ENCODE results near the gene CDKN1C.

The CDKN1C gene

GRCh38 chr11:2841411-2842190 is 44.0 kb downstream of the CDKN1C start:
- H3K4me1 ChIP-seq (ENCODE audit: control insufficient read depth, insufficient read depth, low read length), result peaks cover 13% of the 10 kb centered on the region
- H3K27me3 ChIP-seq (ENCODE audit: control insufficient read depth in 1 of 2, insufficient read depth in 2 of 2, low read length in 2 of 2), result no peaks in the 10 kb centered on the region
- H3K27ac ChIP-seq (ENCODE audit: low read length), result no peak overlapping the region
- H3K36me3 ChIP-seq (ENCODE audit: control insufficient read depth in 2 of 2, insufficient read depth in 2 of 2, low read length in 2 of 2), result no peaks in the 10 kb centered on the region
- no peaks in the 10 kb centered on the region for H3K9me3 ChIP-seq (ENCODE audit: control insufficient read depth in 2 of 2, low read length in 2 of 2)
- H3K9ac ChIP-seq (ENCODE audit: low read length in 2 of 2), result no peak overlapping the region
- H3K4me3 ChIP-seq (ENCODE audit: low read length in 2 of 2), result no peak overlapping the region

GRCh38 chr11:2839395-2839943 is 46.1 kb downstream of the CDKN1C start:
- no peak overlapping the region for H3K27ac ChIP-seq (ENCODE audit: low read length)
- no peak overlapping the region for H3K4me3 ChIP-seq (ENCODE audit: low read length in 2 of 2)
- H3K27me3 ChIP-seq (ENCODE audit: control insufficient read depth in 1 of 2, insufficient read depth in 2 of 2, low read length in 2 of 2), result no peaks in the 10 kb centered on the region
- no peak overlapping the region for H3K9ac ChIP-seq (ENCODE audit: low read length in 2 of 2)
- H3K4me1 ChIP-seq (ENCODE audit: control insufficient read depth, insufficient read depth, low read length), result peaks cover 16% of the 10 kb centered on the region
- no peaks in the 10 kb centered on the region for H3K36me3 ChIP-seq (ENCODE audit: control insufficient read depth in 2 of 2, insufficient read depth in 2 of 2, low read length in 2 of 2)
- H3K9me3 ChIP-seq (ENCODE audit: control insufficient read depth in 2 of 2, low read length in 2 of 2), result no peaks in the 10 kb centered on the region

GRCh38 chr11:2838676-2839294 is 46.8 kb downstream of the CDKN1C start:
- H3K27ac ChIP-seq (ENCODE audit: low read length), result no peak overlapping the region
- H3K4me1 ChIP-seq (ENCODE audit: control insufficient read depth, insufficient read depth, low read length), result peaks cover 16% of the 10 kb centered on the region
- H3K27me3 ChIP-seq (ENCODE audit: control insufficient read depth in 1 of 2, insufficient read depth in 2 of 2, low read length in 2 of 2), result no peaks in the 10 kb centered on the region

DNA sequence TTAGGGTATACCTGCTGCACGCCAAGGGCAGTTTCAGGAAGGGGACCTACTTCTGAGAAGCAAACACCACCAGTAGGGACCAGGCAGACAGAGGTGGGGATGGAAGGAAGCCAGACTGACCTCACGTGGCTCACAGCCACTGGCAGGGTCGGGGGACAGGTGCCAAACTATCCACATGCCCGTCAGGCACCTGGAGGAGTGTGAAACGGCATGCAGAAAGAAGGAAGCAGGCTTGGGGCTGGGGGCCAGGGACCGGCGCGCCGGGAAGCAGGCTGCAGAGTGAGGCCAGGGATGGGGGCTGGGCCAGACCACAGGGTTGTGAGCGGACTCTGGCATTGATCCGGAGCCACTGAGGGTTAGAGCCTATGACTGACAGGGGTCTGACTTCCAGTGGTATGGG is 47.5 kb downstream of the CDKN1C start:
- Histone ChIP-seq H3K27me3 (ENCODE audit: control insufficient read depth in 1 of 2, insufficient read depth in 2 of 2, low read length in 2 of 2) (no peaks in the 10 kb centered on the region), H3K27ac (ENCODE audit: low read length) (no peak overlapping the region), H3K4me1 (ENCODE audit: control insufficient read depth, insufficient read depth, low read length) (peaks cover 16% of the 10 kb centered on the region), H3K9me3 (ENCODE audit: control insufficient read depth in 2 of 2, low read length in 2 of 2) (no peaks in the 10 kb centered on the region), H3K9ac (ENCODE audit: low read length in 2 of 2) (no peak overlapping the region), H3K4me3 (ENCODE audit: low read length in 2 of 2) (no peak overlapping the region), H3K36me3 (ENCODE audit: control insufficient read depth in 2 of 2, insufficient read depth in 2 of 2, low read length in 2 of 2) (no peaks in the 10 kb centered on the region)

More at GRCh38 chr11:2838676-2839294, 46.8 kb downstream of the CDKN1C start:
- no peak overlapping the region for H3K4me3 ChIP-seq (ENCODE audit: low read length in 2 of 2)
- H3K9me3 ChIP-seq (ENCODE audit: control insufficient read depth in 2 of 2, low read length in 2 of 2), result no peaks in the 10 kb centered on the region
- H3K36me3 ChIP-seq (ENCODE audit: control insufficient read depth in 2 of 2, insufficient read depth in 2 of 2, low read length in 2 of 2), result no peaks in the 10 kb centered on the region
- no peak overlapping the region for H3K9ac ChIP-seq (ENCODE audit: low read length in 2 of 2)

- Histone ChIP-seq H3K9me3 (ENCODE audit: control insufficient read depth in 2 of 2, low read length in 2 of 2) (no peaks in the 10 kb centered on the region), H3K4me3 (ENCODE audit: low read length in 2 of 2) (no peak overlapping the region), H3K27ac (ENCODE audit: low read length) (no peak overlapping the region), H3K27me3 (ENCODE audit: control insufficient read depth in 1 of 2, insufficient read depth in 2 of 2, low read length in 2 of 2) (no peaks in the 10 kb centered on the region), H3K36me3 (ENCODE audit: control insufficient read depth in 2 of 2, insufficient read depth in 2 of 2, low read length in 2 of 2) (no peaks in the 10 kb centered on the region), H3K9ac (ENCODE audit: low read length in 2 of 2) (no peak overlapping the region), H3K4me1 (ENCODE audit: control insufficient read depth, insufficient read depth, low read length) (peaks cover 16% of the 10 kb centered on the region)
These were observed 47.9 kb downstream of the CDKN1C start for GRCh38 chr11:2837651-2838050.

GRCh38 chr11:2837096-2837601 is 48.4 kb downstream of the CDKN1C start:
- Histone ChIP-seq H3K9me3 (ENCODE audit: control insufficient read depth in 2 of 2, low read length in 2 of 2) (no peaks in the 10 kb centered on the region), H3K36me3 (ENCODE audit: control insufficient read depth in 2 of 2, insufficient read depth in 2 of 2, low read length in 2 of 2) (no peaks in the 10 kb centered on the region), H3K4me3 (ENCODE audit: low read length in 2 of 2) (no peak overlapping the region), H3K9ac (ENCODE audit: low read length in 2 of 2) (peak overlapping the region in 1 of 2 donors; percentile 5), H3K4me1 (ENCODE audit: control insufficient read depth, insufficient read depth, low read length) (peaks cover 16% of the 10 kb centered on the region), H3K27me3 (ENCODE audit: control insufficient read depth in 1 of 2, insufficient read depth in 2 of 2, low read length in 2 of 2) (no peaks in the 10 kb centered on the region), H3K27ac (ENCODE audit: low read length) (no peak overlapping the region)

DNA sequence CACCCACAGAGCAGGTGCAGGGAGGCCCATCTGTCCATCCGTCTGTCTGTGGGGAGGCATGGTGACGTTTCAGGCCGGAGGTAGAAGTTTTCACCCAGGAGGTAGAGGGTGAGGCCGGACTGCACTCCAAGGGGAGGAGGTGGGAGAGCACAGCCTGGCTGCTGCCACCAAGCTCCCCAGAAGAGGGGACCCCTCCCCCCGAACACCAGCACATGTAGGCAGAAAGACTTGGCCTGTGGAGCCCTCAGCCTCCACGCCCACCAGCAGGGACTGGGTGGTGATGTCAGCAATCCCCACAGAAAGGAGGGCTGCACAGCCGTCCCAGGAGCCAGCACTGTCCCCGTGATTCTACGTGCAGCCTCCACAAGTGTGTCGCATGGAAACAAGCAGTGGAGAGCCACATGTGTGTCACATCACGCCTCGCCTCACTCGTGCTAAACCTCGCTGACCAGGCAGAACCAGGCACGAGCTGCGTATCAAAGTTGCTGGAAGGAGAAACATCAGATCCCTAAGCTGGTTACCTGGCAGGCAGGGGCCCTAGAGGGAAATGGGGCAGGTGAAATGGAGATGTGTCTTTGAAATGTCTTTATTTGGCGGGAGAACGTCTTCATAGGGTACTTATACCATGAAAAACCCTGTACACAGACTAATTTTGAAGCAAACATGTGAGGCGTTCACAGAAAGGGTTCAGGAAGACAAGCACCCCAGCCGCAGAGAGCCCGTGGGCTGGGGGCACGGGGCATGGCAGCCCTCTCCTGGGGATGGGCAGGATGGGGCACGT is 49.1 kb downstream of the CDKN1C start:
- Histone ChIP-seq H3K27me3 (ENCODE audit: control insufficient read depth in 1 of 2, insufficient read depth in 2 of 2, low read length in 2 of 2) (no peaks in the 10 kb centered on the region), H3K4me3 (ENCODE audit: low read length in 2 of 2) (no peak overlapping the region), H3K36me3 (ENCODE audit: control insufficient read depth in 2 of 2, insufficient read depth in 2 of 2, low read length in 2 of 2) (no peaks in the 10 kb centered on the region), H3K9me3 (ENCODE audit: control insufficient read depth in 2 of 2, low read length in 2 of 2) (no peaks in the 10 kb centered on the region), H3K9ac (ENCODE audit: low read length in 2 of 2) (peak overlapping the region in 1 of 2 donors; percentile 5), H3K4me1 (ENCODE audit: control insufficient read depth, insufficient read depth, low read length) (peaks cover 16% of the 10 kb centered on the region), H3K27ac (ENCODE audit: low read length) (no peak overlapping the region)

DNA sequence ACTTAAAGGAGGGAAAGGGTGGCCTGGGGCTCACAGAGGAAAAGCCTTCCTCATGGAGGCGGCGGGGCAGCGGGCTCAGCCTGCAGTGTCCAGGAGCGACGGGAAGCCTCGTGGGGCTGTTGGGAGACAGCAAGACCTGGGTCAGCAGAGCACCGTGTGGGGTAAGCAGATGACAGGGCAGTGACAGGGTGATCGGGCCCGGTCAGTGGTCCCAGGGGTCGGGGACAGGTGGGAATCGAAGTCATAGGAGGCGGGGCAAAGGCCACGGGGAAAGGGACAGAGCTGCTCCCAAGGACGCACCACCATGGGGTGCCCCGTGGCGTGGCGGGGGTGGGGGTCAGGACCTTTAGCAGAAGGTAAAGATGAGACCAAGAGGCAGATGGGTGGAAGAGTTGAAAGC is 49.8 kb downstream of the CDKN1C start:
- no peaks in the 10 kb centered on the region for H3K36me3 ChIP-seq (ENCODE audit: control insufficient read depth in 2 of 2, insufficient read depth in 2 of 2, low read length in 2 of 2)
- no peak overlapping the region for H3K9ac ChIP-seq (ENCODE audit: low read length in 2 of 2)
- H3K4me1 ChIP-seq (ENCODE audit: control insufficient read depth, insufficient read depth, low read length), result peaks cover 16% of the 10 kb centered on the region
- no peak overlapping the region for H3K27ac ChIP-seq (ENCODE audit: low read length)
- no peak overlapping the region for H3K4me3 ChIP-seq (ENCODE audit: low read length in 2 of 2)
- H3K9me3 ChIP-seq (ENCODE audit: control insufficient read depth in 2 of 2, low read length in 2 of 2), result no peaks in the 10 kb centered on the region
- H3K27me3 ChIP-seq (ENCODE audit: control insufficient read depth in 1 of 2, insufficient read depth in 2 of 2, low read length in 2 of 2), result no peaks in the 10 kb centered on the region

DNA sequence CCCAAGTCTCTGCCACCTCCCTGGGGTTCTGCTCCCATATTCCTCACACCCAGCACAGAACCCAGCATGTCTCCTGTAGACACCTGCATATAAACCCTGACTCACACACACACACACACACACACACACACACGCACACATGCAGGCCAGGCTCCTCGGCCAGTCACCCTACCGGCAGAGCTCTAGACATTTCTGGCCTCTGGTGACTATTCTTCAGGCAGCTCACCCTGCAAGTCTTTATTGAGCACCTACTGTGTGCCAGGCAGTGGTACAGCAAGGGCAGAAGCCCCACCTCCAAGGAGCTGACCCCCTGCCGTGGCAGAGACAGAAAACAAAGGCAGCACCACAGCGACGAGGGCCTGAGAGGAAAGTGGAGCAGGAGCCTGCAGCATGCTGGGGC is 50.3 kb downstream of the CDKN1C start:
- Histone ChIP-seq H3K27ac (ENCODE audit: low read length) (no peak overlapping the region), H3K9ac (ENCODE audit: low read length in 2 of 2) (no peak overlapping the region), H3K36me3 (ENCODE audit: control insufficient read depth in 2 of 2, insufficient read depth in 2 of 2, low read length in 2 of 2) (no peaks in the 10 kb centered on the region), H3K4me1 (ENCODE audit: control insufficient read depth, insufficient read depth, low read length) (peaks cover 16% of the 10 kb centered on the region), H3K27me3 (ENCODE audit: control insufficient read depth in 1 of 2, insufficient read depth in 2 of 2, low read length in 2 of 2) (no peaks in the 10 kb centered on the region), H3K4me3 (ENCODE audit: low read length in 2 of 2) (no peak overlapping the region), H3K9me3 (ENCODE audit: control insufficient read depth in 2 of 2, low read length in 2 of 2) (no peaks in the 10 kb centered on the region)

- no peaks in the 10 kb centered on the region for H3K27me3 ChIP-seq (ENCODE audit: control insufficient read depth in 1 of 2, insufficient read depth in 2 of 2, low read length in 2 of 2)
- H3K4me1 ChIP-seq (ENCODE audit: control insufficient read depth, insufficient read depth, low read length), result peaks cover 16% of the 10 kb centered on the region
These were observed 50.9 kb downstream of the CDKN1C start for GRCh38 chr11:2834503-2835273.

More at GRCh38 chr11:2834503-2835273, 50.9 kb downstream of the CDKN1C start:
- Histone ChIP-seq H3K27ac (ENCODE audit: low read length) (no peak overlapping the region), H3K4me3 (ENCODE audit: low read length in 2 of 2) (no peak overlapping the region), H3K36me3 (ENCODE audit: control insufficient read depth in 2 of 2, insufficient read depth in 2 of 2, low read length in 2 of 2) (no peaks in the 10 kb centered on the region), H3K9me3 (ENCODE audit: control insufficient read depth in 2 of 2, low read length in 2 of 2) (peaks cover 0 to under 1% of the 10 kb centered on the region in 2 donors), H3K9ac (ENCODE audit: low read length in 2 of 2) (no peak overlapping the region)

All from stomach smooth muscle (tissue), 2 donors.